PC-3 (cell line): Measurements from ENCODE around the gene DNAJA1.

Source experiments
- CTCF ChIP-seq: fragments of 300-600 bp; sonication (generic); conservative IDR thresholded peaks from 2 replicates; pipeline ENCODE4 v1.5.1; 2017; ENCODE audit warnings: antibody characterized with exemption, low read depth, mild to moderate bottlenecking, low read length
- EZH2 ChIP-seq: fragments of 300-600 bp; sonication (generic); IDR thresholded peaks from one replicate; pipeline ENCODE4 v1.6.1; 2017; ENCODE audit warnings: antibody characterized with exemption, mild to moderate bottlenecking, low read length; ENCODE audit not compliant: unreplicated experiment
- EZH2phosphoT487 ChIP-seq: fragments of 300-600 bp; sonication (generic); IDR thresholded peaks from 2 replicates; pipeline ENCODE4 v1.6.1; 2018; ENCODE audit warnings: mild to moderate bottlenecking, antibody characterized with exemption, low read length, borderline replicate concordance

GRCh38 chr9:33048054-33048465 lies 23.0 kb downstream of the DNAJA1 start:
- TF ChIP-seq CTCF (no peak), EZH2 (no peak), EZH2phosphoT487 (no peak)
